HG02588 (cell line): ENCODE results near the gene MAB21L2.

ENCODE experiments used
- ATAC-seq: cut with Tn5 transposase; IDR thresholded peaks from one replicate; pipeline ENCODE4 v1.9.1; 2021; ENCODE audit warnings: mild to moderate bottlenecking, moderate library complexity; ENCODE audit not compliant: unreplicated experiment

MAB21L2 gene

GRCh38 chr4:150600812-150601445 is 19.0 kb downstream of the MAB21L2 start:
- no peak for ATAC-seq

DNA sequence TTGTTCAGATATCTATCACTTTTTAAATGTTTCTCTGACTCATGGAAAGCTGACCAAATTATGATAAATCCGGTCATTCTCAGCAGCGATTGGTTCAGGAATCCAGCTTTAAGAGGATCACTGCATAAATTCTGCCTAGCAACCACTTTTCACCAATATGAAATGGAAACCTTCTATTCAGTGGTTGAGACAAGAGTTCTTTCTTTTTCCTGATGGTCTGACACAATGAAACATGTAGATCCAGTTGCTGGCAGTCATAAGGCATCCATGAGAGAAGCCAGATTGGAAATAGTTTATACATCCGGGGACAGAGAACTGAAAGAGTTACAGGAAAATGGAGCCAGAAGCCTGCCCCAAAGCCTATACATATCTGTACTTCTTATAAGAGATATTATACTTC is 27.2 kb downstream of the MAB21L2 start:
- ATAC-seq: no peak

GRCh38 chr4:150619042-150619441 is 37.1 kb downstream of the MAB21L2 start:
- ATAC-seq: no peak

GRCh38 chr4:150624055-150624454 is 42.1 kb downstream of the MAB21L2 start:
- ATAC-seq: no peak

DNA sequence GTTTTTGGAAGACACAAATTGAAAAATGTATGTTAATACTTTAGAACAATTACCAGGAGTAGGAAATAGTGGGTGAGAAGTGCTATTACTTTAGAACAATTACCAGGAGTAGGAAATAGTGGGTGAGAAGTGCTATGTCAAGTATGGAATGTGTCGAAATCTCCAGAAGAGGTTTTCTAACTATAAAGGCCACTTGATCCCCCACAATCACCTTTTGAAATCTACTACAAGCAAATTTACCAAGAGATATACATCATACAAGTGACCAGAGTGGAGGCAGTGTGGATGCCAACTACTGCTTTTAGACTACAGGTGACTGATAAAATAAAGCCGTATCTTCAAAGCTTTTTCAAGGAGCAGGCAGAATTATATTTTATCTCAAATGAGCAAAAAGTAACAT is 43.1 kb downstream of the MAB21L2 start:
- no peak for ATAC-seq

DNA sequence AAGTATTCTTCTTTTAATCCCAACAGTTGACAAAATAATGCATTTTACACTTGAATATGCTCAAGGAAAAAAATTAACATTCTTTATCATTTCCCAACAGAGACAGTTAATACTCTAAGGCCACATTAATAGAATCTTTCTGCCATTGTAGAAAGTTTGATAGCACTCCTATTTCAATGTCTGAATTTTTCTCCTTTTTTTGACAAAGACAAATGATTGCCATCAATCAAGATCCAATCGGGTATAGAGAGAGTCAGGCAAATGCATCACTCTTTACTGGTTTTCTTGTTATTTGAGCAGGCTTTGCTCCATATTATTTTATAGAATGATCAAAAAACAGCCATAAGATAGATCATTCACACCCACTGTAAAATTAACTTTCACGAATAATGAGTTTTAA is 46.1 kb downstream of the MAB21L2 start:
- ATAC-seq: no peak

- no peak for ATAC-seq
Measured at GRCh38 chr4:150632639-150633038, 50.7 kb downstream of the MAB21L2 start.
